ENCODE results near the gene PTDSS2. TPM values are rescaled to one million over a fixed set of nuclear protein-coding genes. Genes with fewer than 3 reads are reported as not detected.
A peak's percentile ranks its signal among the peaks of the same experiment; 100 is the strongest.
"Not testable (repeated sequence)": the region's sequence is repeated elsewhere in the genome, so short reads cannot be mapped to it uniquely, and the experiment has no call there.

The PTDSS2 gene
- total RNA-seq, 1 experiment from 2014 or later = 16.8 TPM

DNA sequence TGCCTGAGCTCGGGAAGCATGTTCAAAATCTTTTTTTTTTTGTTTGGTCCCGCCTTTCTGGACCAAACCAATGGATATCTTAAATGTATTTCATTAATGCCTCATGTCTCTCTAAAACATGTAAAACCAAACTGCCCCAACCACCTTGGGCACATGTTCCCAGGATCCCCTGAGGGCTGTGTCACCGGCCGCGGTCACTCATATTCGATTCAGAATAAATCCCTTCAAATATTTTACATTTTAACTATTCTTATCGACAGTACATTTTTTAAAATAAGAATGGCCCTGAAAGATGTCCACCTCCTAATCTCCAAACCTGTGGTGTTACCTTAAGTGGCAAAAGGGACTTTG lies 54.9 kb downstream of the PTDSS2 start:
- no peak for DNase-seq (ENCODE audit: low read depth)

- DNase-seq (ENCODE audit: low read depth) = peak; percentile 94
Measured at GRCh38 chr11:506238-506994, 56.3 kb downstream of the PTDSS2 start.

DNA sequence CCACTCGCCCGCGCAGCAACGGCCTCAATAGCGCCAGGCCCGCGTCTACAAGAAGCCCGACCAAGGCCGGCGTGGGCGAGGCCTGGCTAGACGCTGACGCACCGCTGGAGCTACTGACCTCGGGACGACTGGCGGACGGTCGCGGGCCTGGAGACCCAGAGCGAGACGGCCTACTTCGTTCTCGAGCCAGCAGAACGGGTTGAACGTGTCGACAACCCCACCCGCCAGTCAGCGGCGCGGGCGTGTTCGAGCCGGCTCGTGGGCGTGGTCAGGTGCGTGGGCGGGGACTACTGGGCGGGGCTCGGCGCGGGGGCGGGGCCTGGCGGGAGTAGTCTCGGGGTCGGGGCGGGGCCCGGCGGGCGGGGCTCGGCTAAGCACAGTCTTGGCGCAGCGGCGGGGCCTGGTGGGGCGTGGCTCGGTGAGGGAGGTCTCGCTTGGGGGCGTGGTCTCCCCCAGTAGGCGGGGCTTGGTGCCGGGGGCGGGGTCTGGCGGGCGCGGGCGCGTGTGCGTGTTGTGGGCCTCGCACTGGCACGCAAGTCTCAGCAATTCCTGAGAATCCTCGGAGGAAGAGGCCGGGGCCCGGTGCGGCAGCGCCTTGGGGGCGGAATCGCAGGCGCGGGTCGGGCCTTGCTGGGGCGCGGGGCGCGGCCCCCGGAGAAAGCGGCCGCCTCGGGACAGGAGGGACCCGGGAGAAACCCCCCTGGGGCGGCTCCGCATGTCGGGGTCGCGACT lies 57.1 kb downstream of the PTDSS2 start, which contains the start of gene RNH1:
Gene RNH1, minus strand, starts transcription at position 248 of the 732 bp plus-strand sequence. CDS start 5,080 bp downstream, outside the sequence.
- peak; percentile 86 for DNase-seq (ENCODE audit: low read depth)

DNA sequence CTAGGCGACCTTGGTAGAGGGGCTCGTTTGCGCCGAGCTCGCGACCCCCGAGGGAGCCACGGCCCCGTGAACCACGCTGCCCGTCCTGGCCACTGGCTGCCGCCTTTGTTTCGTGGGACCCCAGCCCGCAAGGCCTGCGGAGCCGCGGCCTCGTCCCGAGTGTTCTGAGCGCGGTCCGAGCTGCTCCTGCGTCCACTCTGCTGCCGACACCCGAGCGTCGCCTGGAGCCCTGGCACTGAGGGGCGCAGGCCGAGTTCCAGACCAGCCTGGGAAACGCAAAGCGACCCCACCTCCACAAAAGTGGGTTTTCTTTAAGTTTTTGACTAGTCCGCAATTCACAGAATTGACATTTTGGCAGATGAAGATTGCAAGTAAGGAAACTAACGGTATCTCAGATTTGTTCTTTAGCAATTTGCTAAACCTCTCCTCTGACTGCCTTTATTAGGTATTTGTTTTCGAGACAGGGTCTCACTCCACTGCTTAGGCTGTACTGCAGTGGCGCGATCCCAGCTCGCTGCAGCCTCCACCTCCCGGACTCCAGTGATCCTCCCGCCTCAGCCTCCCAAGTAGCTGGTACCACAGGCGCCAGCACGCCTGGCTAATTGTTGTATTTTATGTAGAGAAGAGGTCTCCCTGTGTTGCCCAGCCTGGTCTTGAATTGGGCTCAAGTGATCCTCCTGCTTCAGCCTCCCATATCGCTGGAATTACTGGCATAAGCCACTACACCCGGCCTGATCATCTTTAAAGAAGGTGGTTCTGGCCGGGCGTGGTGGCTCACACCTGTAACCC lies 57.8 kb downstream of the PTDSS2 start:
- peak; percentile 9 for DNase-seq (ENCODE audit: low read depth)

GRCh38 chr11:508956-509355 lies 58.9 kb downstream of the PTDSS2 start:
- no peak for DNase-seq (ENCODE audit: low read depth)

DNA sequence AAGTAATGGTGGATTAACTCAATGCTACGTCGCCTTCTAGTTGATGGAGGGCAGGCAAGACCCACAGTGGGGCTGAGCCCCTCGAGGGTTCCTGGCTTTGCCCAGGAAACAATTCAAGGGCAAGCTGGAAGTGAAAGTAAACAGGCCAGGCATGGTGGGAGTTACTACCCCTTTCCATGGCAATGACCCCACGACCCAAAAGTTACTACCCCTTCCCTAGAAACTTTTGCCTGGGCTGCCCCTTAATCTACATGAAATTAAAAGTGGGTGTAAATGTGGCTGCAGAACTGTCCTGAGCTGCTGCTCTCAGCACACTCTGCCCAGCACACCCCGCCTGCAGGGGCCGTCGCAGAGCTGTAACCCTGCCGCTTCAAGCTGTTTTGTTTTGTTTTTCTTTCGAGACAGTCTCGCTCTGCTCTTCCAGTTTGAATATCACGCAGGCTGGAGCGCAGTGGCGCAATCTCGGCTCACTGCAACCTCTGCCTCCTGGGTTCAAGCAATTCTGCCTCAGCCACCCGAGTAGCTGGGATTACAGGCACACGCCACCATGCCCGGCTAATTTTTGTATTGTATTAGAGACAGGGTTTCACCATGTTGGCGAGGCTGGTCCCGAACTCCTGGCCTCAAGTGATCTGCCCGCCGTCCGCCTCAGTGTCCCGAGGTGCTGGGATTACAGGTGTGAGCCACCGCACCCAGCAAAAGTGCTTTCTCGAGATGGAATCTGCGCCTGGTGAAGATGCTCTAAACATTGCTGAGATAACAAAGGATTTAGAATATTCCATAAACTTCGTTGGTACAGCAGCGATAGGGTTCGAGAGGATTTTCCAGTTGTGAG lies 62.9 kb downstream of the PTDSS2 start:
- no peak for DNase-seq (ENCODE audit: low read depth)

DNA sequence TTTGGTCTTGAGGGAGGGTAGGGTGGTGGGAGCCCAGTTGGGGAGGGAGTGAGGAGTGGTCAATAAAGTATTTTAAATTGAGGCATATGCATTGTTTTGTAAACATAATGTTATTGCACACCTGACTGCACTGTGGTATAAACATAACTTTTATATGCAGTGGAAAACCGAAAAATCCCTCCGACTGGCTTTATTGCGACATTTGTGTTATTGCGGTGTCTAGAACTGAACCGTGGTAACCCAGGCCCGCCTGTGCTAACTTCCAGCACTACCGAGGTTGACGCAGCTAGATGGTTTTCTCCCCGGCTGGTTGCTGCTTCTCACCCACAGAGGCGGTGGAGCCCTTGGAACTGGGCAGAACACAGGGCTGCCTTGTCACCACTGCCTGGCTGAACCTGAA lies 64.5 kb downstream of the PTDSS2 start:
- no peak for DNase-seq (ENCODE audit: low read depth)

DNA sequence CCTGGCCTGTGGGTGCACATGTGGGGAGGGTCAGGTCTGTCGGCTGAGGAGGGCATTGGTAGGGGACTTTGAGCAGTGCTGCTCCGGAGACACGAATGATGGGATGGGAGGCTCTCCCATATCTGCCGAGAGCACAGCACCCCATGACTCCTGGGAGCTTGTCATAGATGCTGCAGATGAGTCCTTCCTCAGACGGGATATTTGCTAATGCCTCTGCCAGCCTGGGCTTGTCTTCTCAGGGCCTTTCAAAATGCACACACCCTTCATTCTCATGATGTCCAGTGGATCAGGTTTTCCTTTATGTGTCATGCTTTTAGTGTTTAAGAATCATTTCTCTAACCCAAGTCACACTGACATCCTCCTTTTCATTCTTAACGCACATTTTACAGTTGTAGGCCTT lies 65.1 kb downstream of the PTDSS2 start:
- DNase-seq (ENCODE audit: low read depth) = no peak

- no peak for DNase-seq (ENCODE audit: low read depth)
Measured at GRCh38 chr11:516400-516799, 66.3 kb downstream of the PTDSS2 start.

DNA sequence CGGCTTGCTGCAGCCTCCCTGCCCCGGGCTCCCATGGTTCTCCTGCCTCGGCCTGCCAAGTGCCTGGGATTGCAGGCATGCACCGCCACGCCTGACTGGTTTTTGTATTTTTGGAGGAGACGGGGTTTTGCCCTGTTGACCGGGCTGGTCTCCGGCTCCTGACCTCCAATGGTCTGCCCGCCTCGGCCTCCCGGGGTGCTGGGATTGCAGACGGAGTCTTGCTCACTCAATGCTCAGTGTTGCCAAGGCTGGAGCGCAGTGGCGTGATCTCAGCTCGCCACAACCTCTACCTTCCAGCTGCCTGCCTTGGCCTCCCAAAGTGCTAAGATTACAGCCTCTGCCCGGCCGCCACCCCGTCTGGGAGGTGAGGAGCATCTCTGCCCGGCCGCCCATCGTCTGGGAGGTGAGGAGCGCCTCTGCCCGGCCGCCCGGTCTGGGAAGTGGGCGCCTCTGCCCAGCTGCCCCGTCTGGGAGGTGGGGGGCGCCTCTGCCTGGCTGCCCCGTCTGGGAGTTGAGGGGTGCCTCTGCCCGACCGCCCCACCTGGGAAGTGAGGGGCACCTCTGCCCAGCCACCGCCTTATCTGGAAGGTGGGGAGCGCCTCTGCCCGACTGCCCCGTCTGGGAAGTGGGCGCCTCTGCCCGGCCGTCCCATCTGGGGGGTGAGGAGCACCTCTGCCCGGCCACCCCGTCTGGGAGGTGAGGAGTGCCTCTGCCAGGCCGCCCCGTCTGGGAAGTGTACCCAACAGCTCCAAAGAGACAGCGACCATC lies 67.0 kb downstream of the PTDSS2 start:
- DNase-seq (ENCODE audit: low read depth) = not testable (repeated sequence)

- peak; percentile 95 for DNase-seq (ENCODE audit: low read depth)
Measured at GRCh38 chr11:518463-519202, 68.6 kb downstream of the PTDSS2 start.

DNA sequence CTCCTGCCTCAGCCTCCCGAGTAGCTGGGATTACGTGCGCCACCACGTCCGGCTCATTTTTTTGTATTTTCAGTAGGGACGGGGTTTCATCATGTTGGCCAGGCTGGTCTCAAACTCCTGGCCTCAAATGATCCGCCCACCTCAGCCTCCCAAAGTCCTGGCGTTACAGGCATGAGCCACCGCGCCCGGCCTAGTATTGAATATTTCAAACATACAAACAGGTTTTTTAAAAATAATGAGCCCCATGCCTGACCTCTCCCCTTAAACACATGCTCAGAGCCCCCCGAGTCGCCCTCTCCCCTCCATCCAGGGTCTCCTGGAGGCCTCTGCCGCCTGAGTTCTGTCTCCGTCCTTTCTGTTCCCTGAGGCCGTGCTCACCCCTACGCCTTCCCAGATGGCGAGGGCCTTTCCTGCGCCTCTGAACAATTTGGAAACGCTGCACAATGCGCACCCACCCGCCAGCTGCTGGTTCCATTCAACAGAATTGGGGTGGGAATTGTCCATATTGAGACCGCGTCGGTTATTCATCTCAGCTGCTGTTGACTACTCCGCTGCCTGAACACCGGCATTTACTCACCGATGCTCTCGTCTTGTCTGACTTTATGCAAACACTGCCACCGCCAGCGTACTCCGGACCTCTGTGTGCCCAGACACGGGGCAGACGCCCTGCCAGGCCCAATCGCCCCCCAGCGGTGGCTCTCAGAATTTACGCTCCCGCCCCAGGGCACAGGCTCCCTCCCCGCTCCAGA lies 70.5 kb downstream of the PTDSS2 start:
- peak; percentile 48 for DNase-seq (ENCODE audit: low read depth)

DNA sequence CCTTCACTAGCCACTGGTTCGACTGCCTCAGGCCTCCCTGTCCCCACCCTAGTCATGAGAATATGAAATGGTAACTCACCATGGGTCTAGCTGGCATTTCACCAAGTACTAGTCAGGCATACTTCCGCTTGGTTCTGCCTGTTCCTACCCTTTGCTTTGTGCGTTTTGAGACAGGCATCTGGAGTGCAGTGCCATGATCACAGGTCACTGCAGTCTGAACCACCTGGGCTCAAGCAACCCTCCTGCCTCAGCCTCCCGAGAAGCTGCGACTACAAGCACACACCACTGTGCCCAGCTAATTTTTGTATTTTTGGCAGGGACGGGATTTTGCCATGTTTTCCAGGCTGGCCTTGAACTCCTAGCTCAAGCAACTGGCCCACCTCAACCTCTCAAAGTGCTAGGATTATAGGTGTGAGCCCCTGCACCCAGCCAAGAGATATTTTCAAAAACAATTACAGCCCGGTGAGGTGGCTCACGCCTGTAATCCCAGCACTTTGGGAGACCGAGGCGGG lies 71.2 kb downstream of the PTDSS2 start:
- peak; percentile 61 for DNase-seq (ENCODE audit: low read depth)

DNA sequence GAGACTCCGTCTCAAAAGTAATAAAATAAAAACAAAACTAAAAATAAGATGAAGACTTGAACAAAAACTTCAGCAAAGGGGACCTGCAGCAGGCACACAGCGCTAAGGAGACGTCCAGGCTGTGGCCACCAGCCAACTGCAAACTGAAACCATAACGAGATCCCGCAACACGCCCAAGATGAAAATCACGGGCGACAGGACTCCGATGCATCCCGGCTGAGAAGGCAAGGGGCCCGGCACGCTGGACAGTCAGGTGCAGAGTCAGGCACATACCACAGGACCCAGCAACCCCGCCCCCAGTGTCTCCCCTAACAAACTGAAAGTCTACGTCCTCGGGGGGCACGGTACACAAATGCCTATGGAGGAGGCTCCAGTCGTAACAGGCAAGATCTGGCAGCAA lies 76.1 kb downstream of the PTDSS2 start:
- DNase-seq (ENCODE audit: low read depth) = no peak

- no peak for DNase-seq (ENCODE audit: low read depth)
Measured at GRCh38 chr11:528166-528814, 78.2 kb downstream of the PTDSS2 start.

- DNase-seq (ENCODE audit: low read depth) = no peak
Measured at GRCh38 chr11:528815-529727, 79.0 kb downstream of the PTDSS2 start.

- DNase-seq (ENCODE audit: low read depth) = no peak
Measured at GRCh38 chr11:529728-530411, 79.8 kb downstream of the PTDSS2 start.

Data from RPMI7951 (cell line).